Endodermal cell (in vitro differentiated cells): Measurements from ENCODE around the gene IFNK. TPM values are rescaled to one million over a fixed set of nuclear protein-coding genes. Genes with fewer than 3 reads are reported as not detected.

Source experiments
- DNase-seq: peaks from one replicate; pipeline ENCODE4 v3.0.0-alpha.2; 2017
- H3K27ac ChIP-seq: 2 replicates; pipeline ENCODE4 v1.5.1; 2013; ENCODE audit warnings: mild to moderate bottlenecking, low read depth, low read length, moderate library complexity
- H3K27me3 ChIP-seq: 2 replicates; pipeline ENCODE4 v1.6.1; 2013; ENCODE audit warnings: mild to moderate bottlenecking, low read length, moderate library complexity; ENCODE audit not compliant: insufficient read depth, control insufficient read depth, poor library complexity, severe bottlenecking
- H3K36me3 ChIP-seq: 2 replicates; pipeline ENCODE4 v1.7.0; 2013; ENCODE audit warnings: mild to moderate bottlenecking, low read length, moderate library complexity; ENCODE audit not compliant: control insufficient read depth, insufficient read depth
- H3K4me1 ChIP-seq: one replicate; pipeline ENCODE4 v1.7.0; 2013; ENCODE audit warnings: low read length; ENCODE audit not compliant: control insufficient read depth, insufficient read depth
- H3K4me3 ChIP-seq: 2 replicates; pipeline ENCODE4 v1.5.1; 2013; ENCODE audit warnings: mild to moderate bottlenecking, low read length, moderate library complexity
- H3K9ac ChIP-seq: 2 replicates; pipeline ENCODE4 v1.6.1; 2013; ENCODE audit warnings: mild to moderate bottlenecking, low read length, moderate library complexity; ENCODE audit not compliant: poor library complexity, severe bottlenecking; ENCODE audit errors: extremely low read depth
- H3K9me3 ChIP-seq: 2 replicates; pipeline ENCODE4 v1.6.1; 2013; ENCODE audit warnings: mild to moderate bottlenecking, low read length, moderate library complexity; ENCODE audit not compliant: control insufficient read depth
- H3K27ac Mint-ChIP-seq: 2 replicates; pipeline ENCODE4 v1.8.0; 2020; ENCODE audit warnings: mixed read lengths
- H3K27me3 Mint-ChIP-seq: 2 replicates; pipeline ENCODE4 v1.8.0; 2021; ENCODE audit warnings: mild to moderate bottlenecking, mixed read lengths; ENCODE audit not compliant: insufficient read depth
- H3K36me3 Mint-ChIP-seq: 2 replicates; pipeline ENCODE4 v1.8.0; 2020; ENCODE audit warnings: low read depth, mixed read lengths
- H3K4me1 Mint-ChIP-seq: 2 replicates; pipeline ENCODE4 v1.8.0; 2020; ENCODE audit warnings: mixed read lengths
- H3K4me3 Mint-ChIP-seq: 2 replicates; pipeline ENCODE4 v1.8.0; 2020; ENCODE audit warnings: mild to moderate bottlenecking, moderate library complexity, mixed read lengths
- H3K9me3 Mint-ChIP-seq: 2 replicates; pipeline ENCODE4 v1.8.0; 2020; ENCODE audit warnings: mild to moderate bottlenecking, mixed read lengths
- WGBS, 2 experiments: methylation state at CpG; one replicate each; pipeline versions ENCODE4 v1.1.5 to v1.1.7; 2013; ENCODE audit warnings: missing lambda C conversion rate in 2 of 2, mixed read lengths in 1 of 2; ENCODE audit not compliant: insufficient coverage in 1 of 2, insufficient read length in 1 of 2; 5-methylcytosine and 5-hydroxymethylcytosine counted together
- total RNA-seq, 2 donors: library from RNA; stranded (reverse); fragmentation: NEBNext Ultra II Directional in 1 of 2; extraction: Animal tissue kit (Norgen Biotek cat#: 25700) in 1 of 2; gene quantifications; 2 replicates in 1 of 2; 3 replicates in 1 of 2; pipeline ENCODE4 v1.2.1, GENCODE V29; 2021
- TF ChIP-seq, protein P1 (sequence below): fragments of 200-600 bp; sonication (generic); conservative IDR thresholded peaks from 2 replicates; pipeline ENCODE4 v1.5.0; 2021; ENCODE audit warnings: antibody characterized with exemption, mild to moderate bottlenecking

IFNK gene
- total RNA-seq, 2 donors from 2014 or later: not detected

DNA sequence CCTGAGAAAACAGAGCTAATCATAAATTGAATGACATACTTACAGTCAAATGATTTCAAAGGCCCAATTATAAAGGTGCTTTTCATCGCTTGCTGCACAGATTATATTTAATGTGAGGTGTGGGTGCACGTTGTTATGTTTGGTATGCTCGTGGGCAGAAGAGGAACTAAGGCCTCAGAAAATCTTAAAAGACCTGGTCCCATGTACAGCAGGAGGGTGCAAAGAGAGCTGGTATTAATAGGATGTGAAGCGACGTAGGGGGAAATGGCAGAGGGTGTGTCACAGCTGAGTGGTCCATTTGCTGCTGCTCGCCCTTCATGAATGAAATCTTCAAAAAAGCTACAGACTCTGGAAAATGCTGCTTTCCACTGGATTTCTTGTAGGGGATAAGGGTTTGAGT, 40.5 kb upstream of the IFNK start:
- peaks cover 2% of the 10 kb centered on the region for H3K36me3 Mint-ChIP-seq
- no peaks in the 10 kb centered on the region for H3K36me3 ChIP-seq
- TF ChIP-seq, protein P1, sequence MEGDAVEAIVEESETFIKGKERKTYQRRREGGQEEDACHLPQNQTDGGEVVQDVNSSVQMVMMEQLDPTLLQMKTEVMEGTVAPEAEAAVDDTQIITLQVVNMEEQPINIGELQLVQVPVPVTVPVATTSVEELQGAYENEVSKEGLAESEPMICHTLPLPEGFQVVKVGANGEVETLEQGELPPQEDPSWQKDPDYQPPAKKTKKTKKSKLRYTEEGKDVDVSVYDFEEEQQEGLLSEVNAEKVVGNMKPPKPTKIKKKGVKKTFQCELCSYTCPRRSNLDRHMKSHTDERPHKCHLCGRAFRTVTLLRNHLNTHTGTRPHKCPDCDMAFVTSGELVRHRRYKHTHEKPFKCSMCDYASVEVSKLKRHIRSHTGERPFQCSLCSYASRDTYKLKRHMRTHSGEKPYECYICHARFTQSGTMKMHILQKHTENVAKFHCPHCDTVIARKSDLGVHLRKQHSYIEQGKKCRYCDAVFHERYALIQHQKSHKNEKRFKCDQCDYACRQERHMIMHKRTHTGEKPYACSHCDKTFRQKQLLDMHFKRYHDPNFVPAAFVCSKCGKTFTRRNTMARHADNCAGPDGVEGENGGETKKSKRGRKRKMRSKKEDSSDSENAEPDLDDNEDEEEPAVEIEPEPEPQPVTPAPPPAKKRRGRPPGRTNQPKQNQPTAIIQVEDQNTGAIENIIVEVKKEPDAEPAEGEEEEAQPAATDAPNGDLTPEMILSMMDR: no peak
- no peak overlapping the region for H3K27ac ChIP-seq
- 96 to 97% methylated on average over 5 to 6 of the region's 6 CpGs for WGBS, 2 experiments
- no peaks in the 10 kb centered on the region for H3K4me1 Mint-ChIP-seq
- H3K4me1 ChIP-seq: no peaks in the 10 kb centered on the region
- H3K27me3 Mint-ChIP-seq: no peaks in the 10 kb centered on the region
- H3K4me3 Mint-ChIP-seq: no peak overlapping the region
- H3K9ac ChIP-seq: no peak overlapping the region
- H3K27me3 ChIP-seq: no peaks in the 10 kb centered on the region
- DNase-seq: no peak
- no peak overlapping the region for H3K4me3 ChIP-seq
- H3K9me3 ChIP-seq: peaks cover 15% of the 10 kb centered on the region
- no peak overlapping the region for H3K27ac Mint-ChIP-seq
- H3K9me3 Mint-ChIP-seq: peaks cover 11% of the 10 kb centered on the region

DNA sequence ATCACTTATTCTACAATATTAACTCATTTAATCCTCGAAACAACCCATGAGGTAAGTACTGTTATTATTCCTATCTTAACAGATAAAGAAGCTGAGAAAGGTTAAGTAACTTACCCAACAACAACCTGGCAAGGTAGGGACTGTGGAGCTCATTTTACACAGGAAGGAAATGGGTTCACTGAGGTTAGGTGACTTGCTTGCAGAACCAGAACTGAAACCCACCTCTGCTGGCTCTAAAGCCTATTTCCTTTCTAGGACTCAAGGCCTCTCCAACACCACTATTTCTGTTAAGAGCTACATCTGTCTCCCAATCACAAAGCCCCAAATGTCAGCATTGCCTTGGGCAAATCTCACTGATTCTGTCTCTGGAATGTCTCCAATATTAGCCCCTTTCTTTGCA, 38.9 kb upstream of the IFNK start:
- 100% methylated on average over 1 of the region's 1 CpG; no CpG with 5 or more reads in 1 of the 2 experiments for WGBS, 2 experiments
- H3K27ac ChIP-seq: no peak overlapping the region
- peaks cover 2% of the 10 kb centered on the region for H3K36me3 Mint-ChIP-seq
- H3K4me3 ChIP-seq: no peak overlapping the region
- peaks cover 5% of the 10 kb centered on the region for H3K4me1 ChIP-seq
- no peak for DNase-seq
- no peak overlapping the region for H3K27ac Mint-ChIP-seq
- TF ChIP-seq, protein P1: no peak
- H3K27me3 ChIP-seq: no peaks in the 10 kb centered on the region
- H3K4me1 Mint-ChIP-seq: peaks cover 5% of the 10 kb centered on the region
- H3K27me3 Mint-ChIP-seq: no peaks in the 10 kb centered on the region
- no peak overlapping the region for H3K9ac ChIP-seq
- no peaks in the 10 kb centered on the region for H3K9me3 Mint-ChIP-seq
- H3K36me3 ChIP-seq: no peaks in the 10 kb centered on the region
- no peak overlapping the region for H3K4me3 Mint-ChIP-seq
- H3K9me3 ChIP-seq: no peaks in the 10 kb centered on the region

DNA sequence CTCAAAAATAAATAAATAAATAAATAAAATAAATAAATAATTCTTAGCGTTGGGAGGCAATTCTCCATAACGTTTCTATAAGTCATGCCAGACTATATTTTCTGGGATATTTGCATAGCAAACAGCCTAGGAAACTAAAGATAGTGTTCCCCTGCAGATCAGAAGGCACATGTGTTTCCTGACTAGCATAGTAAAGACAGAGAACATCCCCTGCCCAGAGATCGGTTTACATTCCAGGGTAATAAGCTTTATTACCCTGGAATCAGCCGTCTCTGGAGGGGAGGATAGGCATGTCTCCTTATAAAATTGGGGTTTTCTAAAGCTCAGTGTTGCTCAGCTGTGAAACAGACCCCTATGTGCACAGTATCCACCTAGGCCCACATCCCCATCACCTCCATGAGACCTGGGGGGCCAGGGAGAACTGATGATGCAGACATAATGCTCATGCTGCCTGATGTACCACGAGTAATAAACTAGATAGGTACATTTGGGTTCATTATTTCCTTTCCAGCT, 36.9 kb upstream of the IFNK start:
- no peak overlapping the region for H3K4me3 Mint-ChIP-seq
- no peak overlapping the region for H3K9ac ChIP-seq
- no peak overlapping the region for H3K27ac ChIP-seq
- 73 to 100% methylated on average over 3 to 5 of the region's 5 CpGs for WGBS, 2 experiments
- H3K36me3 ChIP-seq: no peaks in the 10 kb centered on the region
- H3K36me3 Mint-ChIP-seq: no peaks in the 10 kb centered on the region
- H3K9me3 ChIP-seq: no peaks in the 10 kb centered on the region
- H3K27ac Mint-ChIP-seq: no peak overlapping the region
- no peak for DNase-seq
- no peaks in the 10 kb centered on the region for H3K27me3 Mint-ChIP-seq
- no peaks in the 10 kb centered on the region for H3K27me3 ChIP-seq
- H3K9me3 Mint-ChIP-seq: no peaks in the 10 kb centered on the region
- peaks cover 5% of the 10 kb centered on the region for H3K4me1 ChIP-seq
- TF ChIP-seq, protein P1: no peak
- H3K4me1 Mint-ChIP-seq: peaks cover 5% of the 10 kb centered on the region
- H3K4me3 ChIP-seq: no peak overlapping the region
